ENCODE data around the gene CPT1A.

- TF ChIP-seq CTCF (conservative IDR thresholded peaks at IDR 0.05 in 1 of 2, IDR thresholded peaks at IDR 0.05 in 1 of 2; ENCODE audit: extremely low read depth in 1 of 2, insufficient read depth in 1 of 2, low read depth in 1 of 2, low read length in 2 of 2) (no peak), EZH2 (IDR thresholded peaks at IDR 0.05; ENCODE audit: borderline replicate concordance, low read length) (no peak)
These were observed 60.9 kb downstream of the CPT1A start for GRCh38 chr11:68780829-68781228.
